ENCODE results near the gene AUTS2.

Gene AUTS2

GRCh38 chr7:69753981-69754380 is 155.7 kb downstream of the AUTS2 start:
- Histone ChIP-seq H3K27ac (ENCODE audit: low read depth, low read length) (no peak overlapping the region), H3K9me2 (replicated peaks; ENCODE audit: insufficient read depth, low read length) (no peaks in the 10 kb centered on the region), H3F3A (ENCODE audit: insufficient read depth) (no peaks in the 10 kb centered on the region), H3K27me3 (ENCODE audit: low read length) (no peaks in the 10 kb centered on the region), H2AFZ (ENCODE audit: low read depth, low read length, severe bottlenecking) (no peak overlapping the region), H3K9ac (ENCODE audit: low read length) (no peak overlapping the region), H3K4me3 (ENCODE audit: insufficient read depth, low read length, poor library complexity, severe bottlenecking) (no peak overlapping the region), H3K4me2 (ENCODE audit: low read depth, low read length, poor library complexity, severe bottlenecking) (no peak overlapping the region), H3K36me3 (ENCODE audit: low read length) (no peaks in the 10 kb centered on the region), H4K20me1 (ENCODE audit: low read depth, low read length) (peaks cover 21% of the 10 kb centered on the region; the same call in 1 of the 2 replicates), H3K79me2 (ENCODE audit: insufficient read depth, low read length) (peaks cover 76% of the 10 kb centered on the region), H3K9me3 (ENCODE audit: insufficient read depth, low read length) (no peaks in the 10 kb centered on the region)
- TF ChIP-seq CTCF (IDR thresholded peaks at IDR 0.05; ENCODE audit: insufficient read depth, low read length, poor library complexity, severe bottlenecking) (no peak), EZH2phosphoT487 (conservative IDR thresholded peaks at IDR 0.05; ENCODE audit: low read length) (no peak)

GRCh38 chr7:69754476-69754875 is 156.2 kb downstream of the AUTS2 start:
- H3K4me2 ChIP-seq (ENCODE audit: low read depth, low read length, poor library complexity, severe bottlenecking) = no peak overlapping the region
- H3K9me3 ChIP-seq (ENCODE audit: insufficient read depth, low read length) = no peaks in the 10 kb centered on the region
- no peaks in the 10 kb centered on the region for H3K9me2 ChIP-seq (replicated peaks; ENCODE audit: insufficient read depth, low read length)
- no peaks in the 10 kb centered on the region for H3F3A ChIP-seq (ENCODE audit: insufficient read depth)
- no peaks in the 10 kb centered on the region for H3K27me3 ChIP-seq (ENCODE audit: low read length)
- H4K20me1 ChIP-seq (ENCODE audit: low read depth, low read length) = peaks cover 21% of the 10 kb centered on the region; the same call in 1 of the 2 replicates
- no peak overlapping the region for H3K27ac ChIP-seq (ENCODE audit: low read depth, low read length)
- H3K79me2 ChIP-seq (ENCODE audit: insufficient read depth, low read length) = peaks cover 74% of the 10 kb centered on the region
- H3K36me3 ChIP-seq (ENCODE audit: low read length) = no peaks in the 10 kb centered on the region
- no peak overlapping the region for H3K4me3 ChIP-seq (ENCODE audit: insufficient read depth, low read length, poor library complexity, severe bottlenecking)
- H2AFZ ChIP-seq (ENCODE audit: low read depth, low read length, severe bottlenecking) = no peak overlapping the region
- TF ChIP-seq EZH2phosphoT487 (conservative IDR thresholded peaks at IDR 0.05; ENCODE audit: low read length) (no peak), CTCF (IDR thresholded peaks at IDR 0.05; ENCODE audit: insufficient read depth, low read length, poor library complexity, severe bottlenecking) (no peak)
- H3K9ac ChIP-seq (ENCODE audit: low read length) = no peak overlapping the region

GRCh38 chr7:69756235-69756634 is 158.0 kb downstream of the AUTS2 start:
- Histone ChIP-seq H3K79me2 (ENCODE audit: insufficient read depth, low read length) (peaks cover 59% of the 10 kb centered on the region), H3K4me3 (ENCODE audit: insufficient read depth, low read length, poor library complexity, severe bottlenecking) (no peak overlapping the region), H3K4me2 (ENCODE audit: low read depth, low read length, poor library complexity, severe bottlenecking) (no peak overlapping the region), H3F3A (ENCODE audit: insufficient read depth) (no peaks in the 10 kb centered on the region), H3K36me3 (ENCODE audit: low read length) (no peaks in the 10 kb centered on the region), H3K9ac (ENCODE audit: low read length) (no peak overlapping the region), H2AFZ (ENCODE audit: low read depth, low read length, severe bottlenecking) (no peak overlapping the region), H3K9me3 (ENCODE audit: insufficient read depth, low read length) (no peaks in the 10 kb centered on the region), H3K9me2 (replicated peaks; ENCODE audit: insufficient read depth, low read length) (no peaks in the 10 kb centered on the region), H3K27me3 (ENCODE audit: low read length) (no peaks in the 10 kb centered on the region), H3K27ac (ENCODE audit: low read depth, low read length) (no peak overlapping the region), H4K20me1 (ENCODE audit: low read depth, low read length) (peaks cover 15% of the 10 kb centered on the region; the same call in 1 of the 2 replicates)
- TF ChIP-seq CTCF (IDR thresholded peaks at IDR 0.05; ENCODE audit: insufficient read depth, low read length, poor library complexity, severe bottlenecking) (no peak), EZH2phosphoT487 (conservative IDR thresholded peaks at IDR 0.05; ENCODE audit: low read length) (no peak)

Data from SU-DHL-6 (cell line).